SHP77 (cell line): ENCODE results near the gene SH3TC2.

Experiments
- DNase-seq, 2 experiments: peaks; one replicate each; lab custom pipeline; 2025; lab: John Stamatoyannopoulos, UW

The SH3TC2 gene

DNA sequence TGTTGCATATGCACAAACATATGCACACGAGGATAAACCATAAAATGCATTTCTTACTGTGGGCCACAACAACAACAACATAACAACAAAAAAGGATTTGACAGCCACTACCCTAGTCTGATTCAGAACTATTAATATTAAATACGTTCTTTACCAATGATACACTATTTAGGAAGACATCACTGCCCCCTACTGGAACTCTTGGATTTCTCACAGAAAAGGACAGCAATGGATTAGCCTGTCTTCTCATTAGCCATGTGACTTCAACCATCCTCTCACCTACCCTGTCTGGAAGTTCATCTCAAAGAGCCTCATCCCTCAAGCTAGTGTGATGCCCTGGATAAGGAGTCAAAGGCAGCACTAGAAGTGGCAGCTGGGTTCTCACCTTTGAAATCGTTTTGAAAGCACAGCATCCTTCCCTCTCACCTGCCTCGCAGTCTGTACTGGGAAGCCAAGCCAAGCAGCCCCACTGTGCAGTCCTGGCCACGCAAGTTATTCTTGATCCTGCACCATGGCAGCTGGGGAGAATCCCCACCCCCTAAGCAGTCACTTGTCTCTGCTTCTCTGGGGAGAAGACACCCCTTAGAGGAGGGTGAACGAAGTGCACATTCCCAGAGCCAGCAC, 64.6 kb downstream of the SH3TC2 start:
- peak in 1 of 2 experiments; percentile 34 for DNase-seq

DNA sequence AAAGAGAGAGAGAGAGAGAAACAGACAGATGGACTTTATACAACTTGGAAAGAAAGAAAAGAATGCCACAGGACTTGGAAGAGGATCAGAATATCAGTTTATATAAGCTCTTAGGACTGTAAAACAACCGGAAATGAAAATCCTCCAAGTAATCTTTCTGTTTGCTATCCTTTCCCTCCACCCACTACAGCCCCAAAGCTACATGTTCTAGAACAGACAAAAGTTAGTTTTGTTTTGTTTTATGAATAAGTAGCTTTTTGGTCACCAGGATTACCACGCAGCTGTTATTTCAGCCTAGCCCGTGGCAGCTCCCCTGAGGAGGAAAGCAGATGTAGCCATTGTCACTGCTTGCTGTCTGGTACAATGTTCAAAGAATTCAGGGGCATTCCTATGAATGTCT, 66.6 kb downstream of the SH3TC2 start:
- DNase-seq, result no peak

DNA sequence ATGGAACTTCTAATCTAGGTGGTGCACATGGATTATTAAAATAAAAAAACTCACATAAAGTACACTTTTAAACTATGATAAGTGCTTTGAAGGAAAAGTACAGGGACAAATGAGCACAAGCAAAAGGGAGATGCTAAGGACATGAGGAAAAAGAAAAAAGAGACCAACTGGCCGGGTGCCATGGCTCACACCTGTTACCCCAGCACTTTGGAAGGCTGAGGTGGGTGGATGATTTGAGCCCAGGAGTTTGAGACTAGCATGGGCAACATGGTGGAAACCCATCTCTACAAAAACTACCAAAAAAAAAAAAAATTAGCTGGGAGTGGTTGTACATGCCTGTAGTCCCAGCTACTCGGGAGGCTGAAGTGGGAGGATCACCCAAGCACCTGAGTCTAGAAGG, 67.1 kb downstream of the SH3TC2 start:
- DNase-seq, result no peak

DNA sequence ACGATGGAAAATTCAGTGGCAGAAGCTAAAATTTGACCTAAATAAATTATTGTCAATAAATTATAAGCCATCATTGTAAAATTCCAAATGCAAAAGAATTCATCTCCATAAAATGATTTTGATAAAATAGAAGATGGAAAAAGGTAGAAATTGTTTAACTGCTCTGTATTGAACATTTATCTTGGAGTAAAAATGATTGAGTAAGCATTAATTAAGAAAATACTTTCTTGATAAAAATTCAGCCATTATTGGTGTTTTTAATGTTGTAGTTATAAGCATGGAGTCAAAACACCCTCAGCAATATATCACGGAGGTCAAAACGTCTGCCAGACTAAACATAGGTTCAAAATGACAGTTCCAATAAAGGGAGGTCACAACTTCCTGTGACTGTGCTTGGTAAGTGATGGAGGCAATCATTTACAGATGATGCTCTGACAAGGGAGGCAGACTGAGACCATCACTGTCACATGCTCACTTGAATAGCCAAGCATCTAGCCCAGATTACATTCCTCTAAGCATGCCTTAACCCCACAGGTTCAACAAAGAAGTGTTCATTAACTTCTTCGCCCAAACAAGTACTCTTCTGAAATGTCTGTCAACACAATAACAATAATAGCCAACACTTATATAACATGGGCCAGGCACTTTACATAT, 69.5 kb downstream of the SH3TC2 start:
- no peak for DNase-seq

DNA sequence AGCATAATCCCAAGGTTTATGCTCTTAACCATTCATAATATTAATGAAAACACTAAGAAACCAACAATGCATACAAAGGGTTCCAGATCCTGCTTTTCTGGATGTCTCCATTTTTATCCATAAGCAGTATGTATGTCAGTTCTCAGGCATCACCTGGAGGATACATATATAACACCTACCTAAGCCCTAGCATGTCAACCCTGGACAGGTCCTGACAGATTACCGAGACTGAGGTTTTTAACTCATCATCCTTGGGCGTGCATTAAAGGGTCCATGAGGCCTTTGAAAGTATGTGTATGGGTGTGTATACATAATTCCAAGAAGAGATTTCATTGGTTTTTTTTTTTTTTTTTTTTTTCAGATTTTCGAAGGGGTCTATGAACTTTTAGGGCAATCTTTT, 70.6 kb downstream of the SH3TC2 start:
- no peak for DNase-seq

DNA sequence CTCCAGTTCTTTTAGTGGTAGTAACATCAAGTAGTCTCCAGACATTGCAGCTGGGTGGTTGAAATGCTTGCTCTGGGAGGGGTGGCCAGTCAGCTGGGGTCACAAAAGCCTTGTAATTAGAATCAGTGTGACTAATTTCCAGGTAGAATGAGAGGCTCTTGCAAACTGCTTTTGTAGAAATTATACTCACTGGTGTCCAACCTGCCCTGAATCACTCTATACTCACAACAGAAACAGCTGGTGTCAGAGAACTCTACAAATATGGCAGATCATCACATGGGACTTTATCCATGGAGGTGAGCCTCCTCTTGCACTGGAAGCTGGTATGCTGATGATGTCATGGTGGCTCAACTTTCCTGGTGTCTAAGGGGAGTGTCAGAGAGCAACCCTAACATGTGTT, 71.3 kb downstream of the SH3TC2 start:
- no peak for DNase-seq

DNA sequence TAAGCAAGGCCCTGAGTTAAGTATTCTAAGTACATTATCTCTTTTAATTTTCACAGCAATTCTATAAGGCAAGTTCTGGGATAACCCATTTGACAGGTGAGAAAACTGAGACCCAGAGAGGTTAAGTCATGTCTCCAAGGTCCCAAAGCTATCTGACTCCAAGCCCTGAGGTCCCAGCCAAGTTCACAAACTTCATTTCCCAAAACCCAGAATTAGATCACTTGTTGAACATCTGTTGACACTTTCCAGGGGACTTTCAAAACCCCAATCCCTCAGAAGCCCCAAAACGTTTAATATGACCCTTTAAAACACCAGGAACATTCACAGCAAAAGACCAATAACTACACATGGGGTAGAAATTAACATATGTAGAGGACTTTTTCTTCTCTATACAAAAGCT, 72.0 kb downstream of the SH3TC2 start:
- no peak for DNase-seq

DNA sequence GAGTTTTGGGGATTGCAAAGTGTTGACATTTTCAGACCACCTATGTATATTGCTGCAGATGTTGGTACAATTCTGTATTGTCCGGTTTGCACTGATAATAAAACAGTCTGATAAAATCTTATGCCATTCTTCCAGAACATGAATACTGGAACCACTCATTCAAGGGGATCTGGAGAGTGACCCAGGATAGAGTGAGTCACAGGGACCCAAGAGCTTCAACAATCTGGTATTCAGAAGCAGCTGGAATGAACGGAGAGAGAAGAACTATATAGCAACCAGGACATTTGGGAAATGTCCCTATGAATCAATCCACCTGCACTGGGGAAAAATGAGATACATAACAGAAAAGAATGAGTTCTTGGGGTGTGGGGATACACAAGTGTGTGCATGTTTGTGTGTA, 73.3 kb downstream of the SH3TC2 start:
- no peak for DNase-seq

DNA sequence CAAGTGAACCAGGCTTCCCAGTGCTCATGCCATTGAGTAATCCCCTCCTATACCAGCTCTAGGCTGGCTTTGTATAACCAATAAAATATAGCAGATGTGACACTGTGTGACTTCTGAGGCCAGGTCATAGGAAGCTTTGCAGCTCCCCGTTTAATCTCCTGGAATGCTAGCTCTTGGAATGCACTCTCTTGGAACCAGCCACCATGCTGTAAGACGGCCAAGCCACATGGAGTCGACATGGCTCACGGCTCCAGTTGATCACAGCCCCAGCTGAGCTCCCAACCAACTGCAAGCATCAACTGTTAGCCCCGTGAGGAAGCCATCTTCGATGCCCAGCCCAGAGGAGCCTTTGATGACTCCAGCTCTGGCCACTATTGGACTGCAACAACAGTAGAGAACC, 74.5 kb downstream of the SH3TC2 start:
- no peak for DNase-seq

DNA sequence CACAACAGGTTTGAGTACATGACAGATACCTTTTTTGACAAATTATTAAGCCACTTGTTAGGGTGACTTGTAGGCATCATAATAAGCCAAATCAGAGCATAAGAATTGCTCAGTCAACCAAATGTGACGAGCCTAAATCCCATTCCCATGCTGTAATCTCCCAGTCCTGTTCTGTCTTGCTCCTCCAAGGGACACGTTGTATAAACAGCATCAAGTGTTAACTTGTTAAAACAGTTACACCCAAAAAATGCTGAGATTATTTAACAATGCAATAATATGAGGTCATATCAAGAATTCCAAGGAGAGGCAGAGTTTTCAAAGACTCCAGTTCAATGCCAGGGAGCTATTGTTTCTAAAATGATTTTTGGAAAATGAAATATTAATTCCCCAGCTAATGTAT, 76.2 kb downstream of the SH3TC2 start:
- no peak for DNase-seq

DNA sequence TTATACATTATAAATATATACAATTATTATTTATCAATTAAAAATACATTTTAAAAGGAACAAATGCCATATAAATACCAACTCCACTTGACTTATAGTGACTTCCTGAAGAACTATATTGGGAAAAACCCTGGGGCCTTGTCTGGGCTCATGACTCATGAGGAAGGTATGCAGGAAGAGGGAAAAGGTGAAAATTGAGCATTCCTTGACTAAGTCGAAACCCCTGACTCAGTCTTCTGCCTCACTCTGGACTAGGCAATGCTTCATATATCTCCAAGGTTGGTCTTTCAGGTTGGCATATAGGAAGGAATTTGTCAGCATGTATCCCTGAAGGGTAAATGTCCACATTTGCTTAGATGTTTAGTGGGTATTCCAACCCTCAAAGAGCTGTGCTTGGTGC, 78.5 kb downstream of the SH3TC2 start:
- no peak for DNase-seq

DNA sequence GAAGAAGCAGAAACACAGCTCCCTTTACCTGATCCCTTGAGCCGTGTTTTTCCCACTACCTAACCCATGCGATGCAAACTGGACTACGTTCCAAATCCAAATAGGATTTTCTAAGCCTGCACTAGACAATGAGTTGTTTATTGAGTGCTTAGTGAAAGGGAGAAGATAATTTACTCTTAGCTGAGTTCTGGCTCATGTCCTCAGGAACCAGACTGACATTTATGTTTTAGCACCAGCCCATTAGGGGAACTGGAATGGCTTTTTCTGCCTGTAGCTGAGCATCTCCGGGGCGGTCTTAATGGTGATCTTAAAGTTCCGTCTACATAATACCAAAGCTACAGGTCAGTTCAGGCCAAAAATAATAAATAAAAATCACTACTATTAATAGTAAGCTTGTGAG, 81.5 kb downstream of the SH3TC2 start:
- no peak for DNase-seq

DNA sequence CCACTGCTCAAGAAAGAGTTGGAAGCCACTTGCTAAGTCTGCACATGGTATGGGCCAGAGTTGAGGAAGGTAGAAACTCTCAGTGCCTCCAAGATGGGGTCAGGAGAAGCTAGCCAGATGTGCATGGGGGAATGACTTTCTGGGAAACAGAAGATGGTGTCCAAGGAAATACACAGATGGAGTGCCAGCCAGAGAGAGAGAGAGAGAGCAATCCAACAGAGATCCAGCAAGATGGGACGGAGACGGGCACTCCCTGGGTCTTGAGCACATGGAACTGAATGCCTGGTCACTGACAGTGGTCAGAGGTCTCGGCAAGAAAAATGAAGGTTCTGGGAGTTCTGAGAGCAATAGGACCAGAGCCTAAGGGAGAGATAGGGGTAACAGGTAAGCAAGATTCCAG, 82.1 kb downstream of the SH3TC2 start:
- DNase-seq, result no peak

DNA sequence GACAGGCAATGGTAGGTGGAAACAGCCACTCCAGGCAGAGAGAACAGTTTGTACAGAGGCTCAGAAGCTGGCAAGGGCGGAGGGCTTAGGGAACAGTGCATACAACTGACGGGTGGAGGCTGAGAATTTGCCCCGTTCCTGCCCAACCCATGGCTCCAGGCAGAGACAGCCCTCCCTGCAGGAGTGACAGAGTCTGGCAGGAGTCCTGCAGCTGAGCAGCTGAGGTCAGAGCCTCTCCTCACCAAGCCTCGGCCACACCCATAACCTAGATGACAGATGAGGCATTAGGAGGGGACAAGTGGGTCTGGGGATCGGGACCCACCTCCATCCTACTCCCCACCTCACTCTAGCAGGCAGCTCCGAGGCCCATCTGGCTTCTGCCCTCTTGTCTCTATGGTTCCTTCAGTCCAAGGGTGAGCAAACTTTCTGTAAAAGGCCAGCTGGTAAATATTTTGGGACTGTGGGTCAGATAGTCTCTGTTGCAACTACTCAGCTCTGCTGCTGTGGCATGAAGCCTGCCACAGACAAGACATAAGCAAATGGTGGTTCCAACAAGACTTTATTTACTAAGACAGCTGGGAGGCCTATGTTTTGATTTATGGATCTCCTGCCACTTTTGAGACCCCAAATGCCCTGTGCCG, 83.7 kb downstream of the SH3TC2 start:
- DNase-seq, result no peak

DNA sequence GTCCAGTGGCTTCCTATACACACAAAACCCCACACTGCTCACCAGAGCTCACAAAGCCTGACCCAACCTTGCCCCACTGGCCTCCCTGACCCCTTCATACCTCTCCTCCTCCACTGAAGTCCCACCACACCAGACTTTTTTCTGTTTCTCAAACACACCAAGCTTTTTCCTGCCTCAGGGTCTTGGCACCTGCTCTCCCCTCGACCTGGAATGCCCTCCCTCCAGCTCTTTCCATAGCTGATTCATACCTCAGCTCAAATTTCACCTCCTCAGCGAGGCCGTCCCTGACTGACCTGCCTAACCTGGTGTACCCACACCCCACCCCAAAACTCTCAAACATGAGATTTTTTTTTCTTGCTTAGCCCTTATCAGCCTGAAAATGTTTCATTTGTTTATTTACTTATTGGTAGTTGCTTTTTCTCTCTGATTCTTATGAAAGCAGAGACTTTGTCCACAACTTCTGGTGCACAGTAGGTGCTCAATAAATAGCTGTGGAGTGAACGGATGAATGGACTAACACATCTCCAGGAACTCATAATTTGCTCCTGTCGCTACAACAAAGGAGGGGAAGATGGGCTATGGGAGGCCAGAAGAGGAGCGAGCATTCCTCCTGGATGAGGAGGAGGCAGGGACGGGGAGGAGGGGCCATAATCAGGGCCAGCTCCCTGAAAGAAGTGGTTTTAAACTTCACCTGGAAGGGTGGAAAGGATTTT, 84.3 kb downstream of the SH3TC2 start:
- DNase-seq, result no peak

DNA sequence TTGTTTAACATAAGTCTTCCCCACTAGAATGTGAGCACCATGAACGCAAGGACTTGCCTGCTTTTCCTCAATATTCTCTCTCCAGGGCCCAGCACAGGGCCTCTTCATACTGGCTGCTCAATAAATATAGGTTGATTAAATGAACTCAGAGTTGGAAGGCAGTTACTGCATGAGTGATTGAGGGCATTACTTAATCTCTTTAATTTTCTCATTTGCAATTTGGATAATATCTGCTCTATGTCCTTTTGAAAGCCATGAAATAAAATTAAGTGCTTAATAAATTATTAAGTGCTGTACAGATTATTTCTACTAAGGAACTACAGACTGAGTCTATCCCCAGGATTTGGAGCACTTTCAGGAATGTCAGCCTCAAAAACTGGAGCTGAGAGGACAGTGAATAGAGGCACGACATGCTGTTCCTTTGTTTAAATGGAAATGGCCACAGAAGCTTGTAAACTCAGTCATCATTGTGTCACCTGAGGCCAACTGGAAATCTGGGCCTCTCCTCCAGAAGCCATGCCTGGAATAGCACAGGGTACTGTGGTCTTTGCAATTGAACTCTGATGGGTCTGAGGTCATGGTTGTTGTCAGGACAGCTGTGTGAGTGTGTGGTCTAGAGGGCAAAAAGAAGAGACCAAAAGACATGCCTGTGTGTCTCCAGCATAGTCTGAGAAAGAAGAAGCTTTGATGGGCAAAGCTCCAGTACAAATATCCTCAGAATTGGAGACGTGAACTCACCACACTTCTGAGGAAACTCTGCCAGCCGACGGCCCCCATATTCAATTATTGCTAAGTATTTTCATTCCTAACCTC, 86.1 kb downstream of the SH3TC2 start:
- DNase-seq, result no peak

DNA sequence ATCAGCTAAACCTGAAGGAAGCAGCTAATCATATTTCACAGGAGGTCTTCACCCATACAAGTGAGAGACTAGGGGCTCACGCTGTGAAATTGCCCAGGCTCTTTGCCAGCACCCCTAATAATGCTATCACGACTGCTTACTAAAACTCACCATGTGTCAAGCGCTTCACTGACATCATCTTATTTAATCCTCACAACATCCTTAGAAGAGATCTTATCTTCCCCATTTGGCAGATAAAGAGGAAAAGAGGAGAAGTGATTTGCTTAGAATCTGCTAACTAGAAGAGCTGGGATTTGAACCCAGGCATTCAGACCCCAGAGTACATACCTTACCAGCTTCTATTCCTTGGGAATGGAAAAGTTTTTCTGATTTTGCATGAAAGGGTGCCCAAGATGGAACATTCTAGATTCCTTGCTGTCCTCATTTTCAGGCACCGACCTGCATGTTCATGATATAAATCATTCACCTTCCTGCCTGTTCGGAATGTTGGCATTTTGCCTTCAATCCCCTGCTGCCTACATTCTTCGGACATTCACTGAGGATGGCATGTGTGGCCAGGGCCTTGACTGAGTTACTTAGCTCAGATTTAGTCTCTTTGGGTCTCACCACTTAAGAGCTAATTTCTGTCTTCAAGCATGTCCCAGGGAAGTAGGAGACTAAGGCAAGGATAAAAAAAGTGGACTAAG, 88.1 kb downstream of the SH3TC2 start:
- no peak for DNase-seq

DNA sequence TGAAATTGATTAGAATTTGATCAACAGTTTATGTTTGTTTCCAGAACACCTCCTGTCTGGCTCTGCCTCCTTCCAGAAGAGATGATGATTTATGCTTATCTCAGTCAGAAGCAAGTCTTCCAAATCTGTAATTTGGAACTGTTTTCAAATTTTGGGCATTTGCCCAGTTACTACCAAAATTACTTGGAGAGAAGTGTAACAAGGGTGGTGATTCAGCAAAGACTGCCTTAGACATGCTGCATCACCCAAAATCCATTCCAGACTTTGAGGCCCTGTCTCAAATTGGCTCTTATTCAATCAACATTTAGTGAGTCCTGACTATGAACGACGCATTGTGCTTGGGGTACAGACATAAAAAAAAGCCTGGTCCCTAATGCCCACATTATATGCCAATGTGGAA, 89.4 kb downstream of the SH3TC2 start:
- no peak for DNase-seq

DNA sequence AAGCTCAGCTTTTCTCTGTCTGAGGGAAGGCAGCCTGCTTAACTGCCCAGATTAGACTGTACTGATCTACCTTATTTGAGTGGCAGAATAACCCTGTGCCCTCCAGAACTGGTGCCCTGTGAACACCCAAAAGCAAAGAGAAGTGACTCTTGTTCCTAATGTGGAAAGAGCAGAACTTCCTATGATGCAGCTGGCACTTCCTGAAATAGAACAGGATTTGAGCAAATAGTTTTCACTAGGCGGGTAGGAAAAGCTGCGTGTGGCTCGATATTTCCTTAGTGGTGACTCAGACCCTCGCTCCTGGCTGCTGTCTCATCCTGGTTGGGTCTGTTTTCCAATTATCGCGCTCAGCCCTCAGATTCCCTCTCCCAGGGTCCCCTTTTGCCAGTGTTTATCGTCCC, 89.9 kb downstream of the SH3TC2 start:
- DNase-seq, result peak in 1 of 2 experiments; percentile 33

DNA sequence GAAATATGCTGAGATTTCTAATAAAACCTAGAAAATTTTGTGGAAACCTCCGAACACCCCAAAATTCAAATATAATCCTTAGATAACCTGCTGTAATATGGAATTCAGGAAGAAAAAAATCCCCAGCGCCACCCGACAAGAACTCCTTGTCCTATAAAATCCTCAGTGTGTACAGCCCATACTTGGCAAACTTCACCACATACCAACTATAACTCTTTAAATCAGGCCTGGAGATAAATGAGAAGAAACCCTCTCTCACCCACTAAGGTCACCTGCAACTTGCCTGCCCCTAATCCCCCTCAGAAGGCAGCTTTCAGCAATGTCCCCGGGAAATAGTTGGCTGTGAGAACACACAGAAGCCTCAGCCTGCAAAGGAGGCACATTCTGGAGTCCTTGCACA, 90.5 kb downstream of the SH3TC2 start:
- no peak for DNase-seq

DNA sequence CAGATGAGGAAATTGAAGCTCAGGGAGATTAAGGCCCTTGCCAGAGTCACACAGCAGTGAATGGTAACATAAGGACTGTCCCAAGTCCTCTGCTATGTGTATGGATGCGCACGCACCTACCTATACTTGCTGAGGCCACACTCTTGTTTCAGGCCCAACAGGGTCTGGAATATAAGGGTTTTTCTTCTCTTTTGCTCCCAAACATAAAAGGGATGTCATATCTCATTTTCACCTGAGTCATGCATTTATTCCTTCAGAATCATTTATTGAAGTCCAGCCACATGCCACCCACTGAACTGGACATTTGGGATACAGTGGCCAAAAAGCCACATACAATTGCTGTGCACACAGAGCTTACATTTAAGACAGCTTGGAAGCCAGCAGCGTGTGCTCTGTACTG, 92.0 kb downstream of the SH3TC2 start:
- no peak for DNase-seq

DNA sequence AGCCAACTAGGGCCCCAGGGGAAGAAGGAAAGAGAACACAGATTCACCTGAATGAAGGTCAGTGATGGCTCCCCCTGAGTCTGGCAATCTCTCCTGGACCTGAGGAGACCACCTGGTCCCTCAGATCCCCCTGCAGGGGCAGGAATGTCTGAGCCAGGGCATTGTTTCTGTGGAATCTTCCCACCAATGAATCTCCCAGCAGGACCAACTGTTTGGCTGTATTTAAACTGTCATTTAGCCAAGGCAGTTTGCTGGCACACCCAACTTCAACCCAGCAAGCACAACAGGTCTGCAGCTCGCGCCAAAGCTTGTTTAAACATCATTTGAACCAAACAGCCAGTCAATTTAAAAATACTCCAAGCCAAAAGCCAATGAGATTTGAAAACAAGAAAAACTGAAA, 92.6 kb downstream of the SH3TC2 start:
- DNase-seq, result no peak
